ENCODE measurements around the gene AGR3. TPM values are rescaled to one million over a fixed set of nuclear protein-coding genes. Genes with fewer than 3 reads are reported as not detected.

Gene AGR3
- total RNA-seq, 1 experiment from 2014 or later, result not detected

DNA sequence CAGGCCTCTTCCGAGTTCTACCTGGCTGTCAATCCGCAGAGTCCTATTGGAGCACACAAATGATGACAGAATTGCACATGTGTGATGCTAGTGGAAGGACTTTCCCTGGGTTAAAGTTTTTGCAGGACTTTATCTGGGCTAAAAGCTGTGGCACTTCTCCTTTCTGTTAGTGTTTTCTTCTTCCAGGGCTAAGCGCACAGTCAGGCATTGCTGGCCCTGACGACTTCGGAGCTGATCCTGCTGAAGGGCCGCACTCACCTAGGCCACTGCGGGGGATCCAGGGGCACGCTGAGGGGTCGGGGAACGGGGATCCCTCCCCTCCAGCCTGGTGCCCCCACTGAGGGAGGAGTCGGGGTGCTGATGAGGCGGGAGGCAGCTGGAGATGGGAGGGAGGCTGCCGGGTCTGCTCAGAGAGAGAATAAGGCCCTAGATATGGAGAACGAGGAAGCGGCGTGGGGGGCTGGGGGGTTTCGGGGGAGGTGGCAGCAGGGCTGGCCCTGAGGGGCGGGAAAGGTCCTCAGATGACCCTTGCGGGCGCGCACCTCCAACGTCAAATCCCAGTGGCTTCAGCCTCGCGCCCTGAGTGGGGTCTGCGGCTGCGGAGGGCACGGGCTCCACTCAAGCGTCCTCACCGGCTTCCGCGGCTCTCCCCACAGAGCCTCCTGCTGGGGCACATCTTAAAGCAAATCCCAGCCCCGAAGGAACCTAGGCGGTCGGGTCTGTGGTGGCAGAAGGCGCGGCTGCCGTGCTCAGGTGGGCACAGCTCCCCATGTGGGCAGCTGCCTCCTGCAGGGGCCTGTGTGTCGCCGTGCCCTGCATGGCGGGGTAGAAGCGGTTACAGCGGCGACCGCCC, 30.9 kb downstream of the AGR3 start:
- no peak overlapping the region for H3K9ac ChIP-seq (ENCODE audit: low read length)
- H4K20me1 ChIP-seq (ENCODE audit: insufficient read depth, low read depth, low read length), result no peaks in the 10 kb centered on the region
- no peaks in the 10 kb centered on the region for H3K36me3 ChIP-seq (ENCODE audit: insufficient read depth, low read length)
- H3K9me2 ChIP-seq (replicated peaks; ENCODE audit: insufficient read depth, low read length), result no peaks in the 10 kb centered on the region
- no peaks in the 10 kb centered on the region for H3K79me2 ChIP-seq (ENCODE audit: low read length)
- H3K27ac ChIP-seq (ENCODE audit: low read length), result no peak overlapping the region
- H2AFZ ChIP-seq (ENCODE audit: low read length), result no peak overlapping the region
- DNase-seq, result no peak
- no peaks in the 10 kb centered on the region for H3K27me3 ChIP-seq (ENCODE audit: low read length)
- no peak overlapping the region for H3K4me2 ChIP-seq (ENCODE audit: low read depth, low read length, poor library complexity, severe bottlenecking)
- H3K9me3 ChIP-seq (ENCODE audit: low read length), result no peaks in the 10 kb centered on the region
- peaks cover 8% of the 10 kb centered on the region for H3K4me1 ChIP-seq (ENCODE audit: low read length)
- H3K4me3 ChIP-seq (ENCODE audit: low read length), result no peak overlapping the region

- DNase-seq, result no peak
- Histone ChIP-seq H4K20me1 (ENCODE audit: insufficient read depth, low read depth, low read length) (no peaks in the 10 kb centered on the region), H3K27me3 (ENCODE audit: low read length) (no peaks in the 10 kb centered on the region), H3K9me3 (ENCODE audit: low read length) (no peaks in the 10 kb centered on the region), H3K9me2 (replicated peaks; ENCODE audit: insufficient read depth, low read length) (no peaks in the 10 kb centered on the region), H3K4me1 (ENCODE audit: low read length) (peaks cover 8% of the 10 kb centered on the region), H3K79me2 (ENCODE audit: low read length) (no peaks in the 10 kb centered on the region), H3K9ac (ENCODE audit: low read length) (no peak overlapping the region), H3K36me3 (ENCODE audit: insufficient read depth, low read length) (no peaks in the 10 kb centered on the region), H3K4me3 (ENCODE audit: low read length) (no peak overlapping the region), H2AFZ (ENCODE audit: low read length) (no peak overlapping the region), H3K27ac (ENCODE audit: low read length) (no peak overlapping the region), H3K4me2 (ENCODE audit: low read depth, low read length, poor library complexity, severe bottlenecking) (no peak overlapping the region)
These were observed 32.3 kb downstream of the AGR3 start for GRCh38 chr7:16849296-16850148.

DNA sequence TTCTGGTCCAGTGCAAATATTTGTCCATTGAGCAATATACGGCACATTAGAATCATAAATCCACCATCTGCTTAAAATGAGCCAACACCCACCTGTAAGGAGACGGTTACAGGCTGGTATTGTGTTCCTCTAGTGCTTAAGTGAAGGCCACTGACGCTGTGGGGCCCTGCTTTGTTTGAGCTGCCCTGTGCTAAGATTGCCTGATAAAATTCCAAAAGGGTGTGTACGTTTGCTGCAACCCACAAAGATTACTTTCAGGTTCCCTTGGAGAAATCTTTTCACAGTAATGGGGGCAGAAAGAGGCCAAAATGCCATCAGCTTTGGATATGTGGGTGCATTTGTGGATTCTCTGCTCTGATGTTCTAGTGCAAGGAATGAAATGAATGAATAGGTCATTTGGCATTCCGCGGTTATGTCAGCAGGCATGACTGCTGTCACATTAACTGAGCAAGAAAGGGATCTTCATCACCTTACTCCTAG, 34.4 kb downstream of the AGR3 start:
- Histone ChIP-seq H3K9ac (ENCODE audit: low read length) (no peak overlapping the region), H3K4me1 (ENCODE audit: low read length) (peaks cover 8% of the 10 kb centered on the region), H3K36me3 (ENCODE audit: insufficient read depth, low read length) (no peaks in the 10 kb centered on the region), H2AFZ (ENCODE audit: low read length) (no peak overlapping the region), H3K9me3 (ENCODE audit: low read length) (no peaks in the 10 kb centered on the region), H4K20me1 (ENCODE audit: insufficient read depth, low read depth, low read length) (no peaks in the 10 kb centered on the region), H3K27ac (ENCODE audit: low read length) (no peak overlapping the region), H3K27me3 (ENCODE audit: low read length) (no peaks in the 10 kb centered on the region), H3K79me2 (ENCODE audit: low read length) (no peaks in the 10 kb centered on the region), H3K4me3 (ENCODE audit: low read length) (no peak overlapping the region), H3K9me2 (replicated peaks; ENCODE audit: insufficient read depth, low read length) (no peaks in the 10 kb centered on the region), H3K4me2 (ENCODE audit: low read depth, low read length, poor library complexity, severe bottlenecking) (no peak overlapping the region)
- DNase-seq, result no peak

DNA sequence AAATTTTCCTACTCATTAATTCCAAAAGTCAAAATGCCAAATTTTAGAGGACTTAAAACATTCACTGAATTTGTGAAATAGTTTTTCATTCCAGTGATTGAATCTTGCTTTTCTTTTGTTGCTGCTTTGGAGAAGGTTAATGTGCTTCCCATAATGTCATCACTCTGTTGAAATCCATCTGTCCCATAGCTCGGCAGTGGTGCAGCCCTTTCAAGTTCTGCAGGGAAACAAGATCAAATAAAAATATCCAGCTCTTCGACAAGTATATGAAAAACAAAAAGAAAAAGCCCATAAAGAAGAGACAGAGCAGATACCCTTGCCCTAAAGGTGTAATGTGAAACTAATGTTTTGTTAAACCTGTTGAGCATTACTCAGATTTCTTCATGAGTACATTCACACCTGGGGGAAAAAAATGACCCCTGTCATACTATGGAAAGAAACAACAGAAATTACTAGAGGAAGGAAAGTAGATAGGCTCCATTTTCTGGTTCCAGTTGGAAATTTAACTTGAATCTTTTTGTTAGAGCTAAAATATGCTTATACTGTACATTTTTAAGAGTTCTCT, 35.1 kb downstream of the AGR3 start:
- Histone ChIP-seq H3K9me3 (ENCODE audit: low read length) (no peaks in the 10 kb centered on the region), H2AFZ (ENCODE audit: low read length) (no peak overlapping the region)

GRCh38 chr7:16845746-16846145, 36.0 kb downstream of the AGR3 start:
- Histone ChIP-seq H3K79me2 (ENCODE audit: low read length) (no peaks in the 10 kb centered on the region), H4K20me1 (ENCODE audit: insufficient read depth, low read depth, low read length) (no peaks in the 10 kb centered on the region), H3K4me3 (ENCODE audit: low read length) (no peak overlapping the region), H3K36me3 (ENCODE audit: insufficient read depth, low read length) (no peaks in the 10 kb centered on the region), H3K27me3 (ENCODE audit: low read length) (no peaks in the 10 kb centered on the region), H2AFZ (ENCODE audit: low read length) (no peak overlapping the region), H3K9ac (ENCODE audit: low read length) (no peak overlapping the region), H3K9me2 (replicated peaks; ENCODE audit: insufficient read depth, low read length) (no peaks in the 10 kb centered on the region), H3K27ac (ENCODE audit: low read length) (no peak overlapping the region), H3K9me3 (ENCODE audit: low read length) (no peaks in the 10 kb centered on the region), H3K4me2 (ENCODE audit: low read depth, low read length, poor library complexity, severe bottlenecking) (no peak overlapping the region), H3K4me1 (ENCODE audit: low read length) (no peaks in the 10 kb centered on the region; the same call in 1 of the 2 replicates)
- no peak for DNase-seq

More for the DNA sequence above, 35.1 kb downstream of the AGR3 start:
- DNase-seq, result no peak
- Histone ChIP-seq H3K4me3 (ENCODE audit: low read length) (no peak overlapping the region), H4K20me1 (ENCODE audit: insufficient read depth, low read depth, low read length) (no peaks in the 10 kb centered on the region), H3K36me3 (ENCODE audit: insufficient read depth, low read length) (no peaks in the 10 kb centered on the region), H3K27me3 (ENCODE audit: low read length) (no peaks in the 10 kb centered on the region), H3K9me2 (replicated peaks; ENCODE audit: insufficient read depth, low read length) (no peaks in the 10 kb centered on the region), H3K9ac (ENCODE audit: low read length) (no peak overlapping the region), H3K79me2 (ENCODE audit: low read length) (no peaks in the 10 kb centered on the region), H3K4me2 (ENCODE audit: low read depth, low read length, poor library complexity, severe bottlenecking) (no peak overlapping the region), H3K4me1 (ENCODE audit: low read length) (peaks cover 1% of the 10 kb centered on the region), H3K27ac (ENCODE audit: low read length) (no peak overlapping the region)

DNA sequence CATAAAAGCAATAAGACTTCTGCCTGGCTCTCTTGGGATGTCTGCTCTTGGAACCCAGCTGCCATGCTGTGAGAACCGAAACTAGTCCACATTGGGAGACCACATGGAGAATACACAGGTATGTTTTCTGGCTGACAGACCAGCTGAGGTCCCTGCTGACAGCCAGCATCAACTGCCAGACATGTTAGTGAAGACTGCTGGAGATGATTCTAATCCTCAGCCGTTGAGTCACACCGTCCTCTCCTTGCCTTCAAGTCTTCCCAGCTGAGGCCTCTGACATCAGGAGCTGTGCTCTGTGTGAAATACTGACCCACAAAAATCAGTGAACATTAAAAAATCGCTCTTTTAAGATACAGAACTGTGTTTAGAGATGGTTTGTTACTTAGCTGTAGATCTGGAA, 40.1 kb downstream of the AGR3 start:
- Histone ChIP-seq H3K79me2 (ENCODE audit: low read length) (no peaks in the 10 kb centered on the region), H3K9me2 (replicated peaks; ENCODE audit: insufficient read depth, low read length) (no peaks in the 10 kb centered on the region), H3K36me3 (ENCODE audit: insufficient read depth, low read length) (no peaks in the 10 kb centered on the region), H3K9me3 (ENCODE audit: low read length) (no peaks in the 10 kb centered on the region), H3K4me3 (ENCODE audit: low read length) (no peak overlapping the region), H3K27me3 (ENCODE audit: low read length) (no peaks in the 10 kb centered on the region), H3K4me2 (ENCODE audit: low read depth, low read length, poor library complexity, severe bottlenecking) (no peak overlapping the region), H3K4me1 (ENCODE audit: low read length) (peaks cover 31% of the 10 kb centered on the region), H3K9ac (ENCODE audit: low read length) (no peak overlapping the region), H4K20me1 (ENCODE audit: insufficient read depth, low read depth, low read length) (no peaks in the 10 kb centered on the region), H2AFZ (ENCODE audit: low read length) (no peak overlapping the region), H3K27ac (ENCODE audit: low read length) (no peak overlapping the region)
- no peak for DNase-seq

- Histone ChIP-seq H3K36me3 (ENCODE audit: insufficient read depth, low read length) (no peaks in the 10 kb centered on the region), H3K4me2 (ENCODE audit: low read depth, low read length, poor library complexity, severe bottlenecking) (peak overlapping the region; percentile 39), H3K4me1 (ENCODE audit: low read length) (peaks cover 31% of the 10 kb centered on the region), H4K20me1 (ENCODE audit: insufficient read depth, low read depth, low read length) (no peaks in the 10 kb centered on the region), H3K4me3 (ENCODE audit: low read length) (no peak overlapping the region), H3K79me2 (ENCODE audit: low read length) (no peaks in the 10 kb centered on the region), H3K9me3 (ENCODE audit: low read length) (no peaks in the 10 kb centered on the region), H3K27ac (ENCODE audit: low read length) (peak overlapping the region; percentile 54; the same call in 1 of the 2 replicates), H3K9ac (ENCODE audit: low read length) (no peak overlapping the region), H3K27me3 (ENCODE audit: low read length) (no peaks in the 10 kb centered on the region), H2AFZ (ENCODE audit: low read length) (no peak overlapping the region), H3K9me2 (replicated peaks; ENCODE audit: insufficient read depth, low read length) (no peaks in the 10 kb centered on the region)
- DNase-seq, result no peak
These were observed 41.7 kb downstream of the AGR3 start for GRCh38 chr7:16840094-16840493.

DNA sequence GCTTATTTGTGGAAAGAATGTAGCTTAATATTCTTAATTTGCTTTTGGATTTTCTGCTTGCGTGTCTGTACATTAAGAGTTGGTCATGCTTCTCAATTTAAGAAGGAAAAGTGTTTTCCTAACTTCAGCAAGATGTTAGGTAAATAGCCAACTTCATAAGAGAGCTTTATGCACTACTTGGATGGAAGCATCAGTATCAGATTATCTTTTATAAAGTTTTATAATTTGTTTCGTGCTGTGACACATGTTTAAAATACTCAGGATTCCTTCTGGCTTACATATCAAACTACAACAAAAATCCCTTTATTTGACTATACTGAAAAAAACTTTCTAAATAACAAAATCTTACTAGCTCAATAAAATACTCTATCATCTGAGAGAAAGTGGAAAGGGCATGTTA, 42.1 kb downstream of the AGR3 start:
- peak overlapping the region; percentile 51; the same call in 1 of the 2 replicates for H2AFZ ChIP-seq (ENCODE audit: low read length)
- H3K4me1 ChIP-seq (ENCODE audit: low read length), result peaks cover 31% of the 10 kb centered on the region
- H3K9me3 ChIP-seq (ENCODE audit: low read length), result no peaks in the 10 kb centered on the region
- H3K79me2 ChIP-seq (ENCODE audit: low read length), result no peaks in the 10 kb centered on the region
- H3K9ac ChIP-seq (ENCODE audit: low read length), result no peak overlapping the region
- no peaks in the 10 kb centered on the region for H3K27me3 ChIP-seq (ENCODE audit: low read length)
- H3K4me3 ChIP-seq (ENCODE audit: low read length), result no peak overlapping the region
- no peaks in the 10 kb centered on the region for H3K36me3 ChIP-seq (ENCODE audit: insufficient read depth, low read length)
- H3K9me2 ChIP-seq (replicated peaks; ENCODE audit: insufficient read depth, low read length), result no peaks in the 10 kb centered on the region
- no peaks in the 10 kb centered on the region for H4K20me1 ChIP-seq (ENCODE audit: insufficient read depth, low read depth, low read length)
- no peak for DNase-seq
- H3K4me2 ChIP-seq (ENCODE audit: low read depth, low read length, poor library complexity, severe bottlenecking), result peak overlapping the region; percentile 39
- H3K27ac ChIP-seq (ENCODE audit: low read length), result peak overlapping the region; percentile 54

All from Karpas-422 (cell line).